GM12872 (cell line): ENCODE data around the gene TOMM40.

ENCODE experiments used
- TF ChIP-seq, protein P1 (sequence below): IDR thresholded peaks from 3 replicates; pipeline ENCODE4 v1.5.1; 2011; ENCODE audit warnings: low read depth, mild to moderate bottlenecking, low read length, moderate library complexity; ENCODE audit not compliant: insufficient read depth

Gene TOMM40

DNA sequence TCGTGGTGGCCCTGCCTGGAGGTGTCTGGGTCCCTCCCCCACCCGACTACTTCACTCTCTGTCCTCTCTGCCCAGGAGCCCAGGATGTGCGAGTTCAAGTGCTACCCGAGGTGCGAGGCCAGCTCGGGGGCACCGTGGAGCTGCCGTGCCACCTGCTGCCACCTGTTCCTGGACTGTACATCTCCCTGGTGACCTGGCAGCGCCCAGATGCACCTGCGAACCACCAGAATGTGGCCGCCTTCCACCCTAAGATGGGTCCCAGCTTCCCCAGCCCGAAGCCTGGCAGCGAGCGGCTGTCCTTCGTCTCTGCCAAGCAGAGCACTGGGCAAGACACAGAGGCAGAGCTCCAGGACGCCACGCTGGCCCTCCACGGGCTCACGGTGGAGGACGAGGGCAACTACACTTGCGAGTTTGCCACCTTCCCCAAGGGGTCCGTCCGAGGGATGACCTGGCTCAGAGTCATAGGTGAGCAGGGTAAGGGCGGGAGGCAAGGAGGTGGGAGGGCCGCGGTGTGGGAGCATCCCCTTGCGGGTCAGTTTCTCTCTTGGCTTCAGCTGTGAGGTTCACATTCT is 25.8 kb upstream of the TOMM40 start:
- TF ChIP-seq, protein P1, sequence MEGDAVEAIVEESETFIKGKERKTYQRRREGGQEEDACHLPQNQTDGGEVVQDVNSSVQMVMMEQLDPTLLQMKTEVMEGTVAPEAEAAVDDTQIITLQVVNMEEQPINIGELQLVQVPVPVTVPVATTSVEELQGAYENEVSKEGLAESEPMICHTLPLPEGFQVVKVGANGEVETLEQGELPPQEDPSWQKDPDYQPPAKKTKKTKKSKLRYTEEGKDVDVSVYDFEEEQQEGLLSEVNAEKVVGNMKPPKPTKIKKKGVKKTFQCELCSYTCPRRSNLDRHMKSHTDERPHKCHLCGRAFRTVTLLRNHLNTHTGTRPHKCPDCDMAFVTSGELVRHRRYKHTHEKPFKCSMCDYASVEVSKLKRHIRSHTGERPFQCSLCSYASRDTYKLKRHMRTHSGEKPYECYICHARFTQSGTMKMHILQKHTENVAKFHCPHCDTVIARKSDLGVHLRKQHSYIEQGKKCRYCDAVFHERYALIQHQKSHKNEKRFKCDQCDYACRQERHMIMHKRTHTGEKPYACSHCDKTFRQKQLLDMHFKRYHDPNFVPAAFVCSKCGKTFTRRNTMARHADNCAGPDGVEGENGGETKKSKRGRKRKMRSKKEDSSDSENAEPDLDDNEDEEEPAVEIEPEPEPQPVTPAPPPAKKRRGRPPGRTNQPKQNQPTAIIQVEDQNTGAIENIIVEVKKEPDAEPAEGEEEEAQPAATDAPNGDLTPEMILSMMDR = no peak

GRCh38 chr19:44866664-44867063 is 24.4 kb upstream of the TOMM40 start:
- TF ChIP-seq, protein P1 = no peak

- TF ChIP-seq, protein P1 = no peak
Measured at GRCh38 chr19:44867578-44867977, 23.5 kb upstream of the TOMM40 start.

DNA sequence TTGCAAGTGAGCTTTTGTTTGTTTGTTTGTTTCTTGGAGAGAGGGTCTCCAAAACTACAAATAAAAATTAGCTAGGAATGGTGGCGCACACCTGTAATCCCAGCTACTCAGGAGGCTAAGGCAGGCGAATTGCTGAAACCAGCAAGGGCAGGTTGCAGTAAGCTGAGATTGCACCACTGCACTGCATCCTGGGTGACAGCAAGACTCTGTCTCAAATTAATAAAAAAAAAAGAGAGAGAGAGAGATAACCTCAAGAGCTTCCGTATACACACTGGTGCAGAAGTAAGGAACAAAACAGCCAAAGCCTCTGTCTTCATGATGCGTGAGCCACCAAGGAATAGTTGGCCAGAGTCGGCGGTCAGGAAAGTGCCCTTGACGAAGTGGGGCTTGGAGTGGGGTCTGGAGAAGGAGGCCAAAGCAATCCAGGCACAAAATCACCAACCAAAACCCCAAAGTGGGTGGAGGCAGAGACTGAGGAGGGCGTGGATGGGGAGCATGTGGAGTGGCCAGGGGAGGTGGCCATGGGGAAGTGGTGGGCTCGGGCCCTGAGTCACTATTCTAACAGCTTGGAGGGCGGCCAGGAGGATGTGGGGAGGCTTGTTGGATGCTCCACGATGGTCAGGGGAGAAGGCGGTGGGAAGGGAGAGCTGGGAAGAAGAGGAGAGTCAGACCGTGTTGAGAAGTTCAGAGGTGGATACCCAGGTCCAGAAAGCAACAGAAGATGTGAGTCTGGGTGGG is 21.2 kb upstream of the TOMM40 start:
- TF ChIP-seq, protein P1 = no peak

- TF ChIP-seq, protein P1 = no peak
Measured at GRCh38 chr19:44871809-44872208, 19.2 kb upstream of the TOMM40 start.

DNA sequence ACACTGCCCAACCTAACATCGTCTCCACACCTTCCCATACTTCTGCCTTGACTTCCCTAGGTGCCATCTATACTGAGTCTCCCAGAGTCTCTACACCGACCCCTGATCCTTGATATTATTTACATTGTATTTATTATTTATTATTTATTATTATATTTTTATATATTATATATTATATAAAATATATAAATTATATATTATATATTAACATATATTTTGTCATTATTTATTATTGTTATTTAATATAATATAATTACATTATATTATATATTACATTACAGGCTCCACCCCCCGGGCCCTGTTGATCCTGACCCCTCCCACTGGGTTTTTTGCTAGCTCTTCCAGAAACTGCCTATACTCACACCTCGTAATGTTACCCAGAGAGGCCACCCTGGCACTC is 18.4 kb upstream of the TOMM40 start:
- TF ChIP-seq, protein P1 = no peak

DNA sequence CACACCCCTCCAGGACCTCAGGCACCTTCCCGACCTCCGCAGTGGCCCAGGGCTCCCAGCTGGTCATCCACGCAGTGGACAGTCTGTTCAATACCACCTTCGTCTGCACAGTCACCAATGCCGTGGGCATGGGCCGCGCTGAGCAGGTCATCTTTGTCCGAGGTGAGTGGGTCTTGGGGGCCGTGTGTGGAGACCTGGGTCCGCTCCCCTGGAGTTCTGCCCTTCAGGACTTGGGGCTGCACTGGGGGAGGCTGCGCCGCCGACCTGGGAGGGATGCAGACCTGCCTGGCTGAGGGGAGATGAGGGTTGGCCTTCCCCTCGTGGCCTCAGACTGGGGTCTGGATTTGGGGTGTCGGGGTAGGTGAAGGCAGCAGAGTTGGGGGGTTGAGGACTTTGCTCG is 16.7 kb upstream of the TOMM40 start:
- TF ChIP-seq, protein P1 = no peak
